ENCODE results near the gene USP17L17. TPM values are rescaled to one million over a fixed set of nuclear protein-coding genes. Genes with fewer than 3 reads are reported as not detected.

The USP17L17 gene, protein sequence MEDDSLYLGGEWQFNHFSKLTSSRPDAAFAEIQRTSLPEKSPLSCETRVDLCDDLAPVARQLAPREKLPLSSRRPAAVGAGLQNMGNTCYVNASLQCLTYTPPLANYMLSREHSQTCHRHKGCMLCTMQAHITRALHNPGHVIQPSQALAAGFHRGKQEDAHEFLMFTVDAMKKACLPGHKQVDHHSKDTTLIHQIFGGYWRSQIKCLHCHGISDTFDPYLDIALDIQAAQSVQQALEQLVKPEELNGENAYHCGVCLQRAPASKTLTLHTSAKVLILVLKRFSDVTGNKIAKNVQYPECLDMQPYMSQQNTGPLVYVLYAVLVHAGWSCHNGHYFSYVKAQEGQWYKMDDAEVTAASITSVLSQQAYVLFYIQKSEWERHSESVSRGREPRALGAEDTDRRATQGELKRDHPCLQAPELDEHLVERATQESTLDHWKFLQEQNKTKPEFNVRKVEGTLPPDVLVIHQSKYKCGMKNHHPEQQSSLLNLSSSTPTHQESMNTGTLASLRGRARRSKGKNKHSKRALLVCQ
- not detected in 2 replicates for total RNA-seq

GRCh38 chr4:9243579-9243978 lies at the start of gene USP17L17:
USP17L17 (plus strand) TSS chr4:9243879; CDS start chr4:9243879, 0 bp downstream.

DNA sequence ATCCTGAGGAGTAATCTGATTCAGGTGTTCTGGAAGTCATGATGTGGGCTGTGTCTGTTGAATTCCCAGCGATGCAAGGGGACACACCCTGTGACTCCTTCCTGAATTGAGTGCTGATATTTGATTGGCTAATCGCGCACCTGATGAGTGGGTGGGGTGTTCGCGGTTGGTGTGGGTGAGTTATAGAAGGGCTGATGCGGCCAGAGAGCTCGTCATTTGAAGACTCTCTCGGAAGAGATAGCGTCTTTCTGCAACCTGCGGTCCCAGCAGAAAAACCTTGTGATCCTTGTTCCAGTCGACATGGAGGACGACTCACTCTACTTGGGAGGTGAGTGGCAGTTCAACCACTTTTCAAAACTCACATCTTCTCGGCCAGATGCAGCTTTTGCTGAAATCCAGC lies 33.3 kb upstream of the USP17L17 start, which contains the start of gene USP17L10:
Gene USP17L10 (plus strand): TSS at position 301 of the 400 bp plus-strand sequence. CDS start 0 bp downstream, at position 301.

DNA sequence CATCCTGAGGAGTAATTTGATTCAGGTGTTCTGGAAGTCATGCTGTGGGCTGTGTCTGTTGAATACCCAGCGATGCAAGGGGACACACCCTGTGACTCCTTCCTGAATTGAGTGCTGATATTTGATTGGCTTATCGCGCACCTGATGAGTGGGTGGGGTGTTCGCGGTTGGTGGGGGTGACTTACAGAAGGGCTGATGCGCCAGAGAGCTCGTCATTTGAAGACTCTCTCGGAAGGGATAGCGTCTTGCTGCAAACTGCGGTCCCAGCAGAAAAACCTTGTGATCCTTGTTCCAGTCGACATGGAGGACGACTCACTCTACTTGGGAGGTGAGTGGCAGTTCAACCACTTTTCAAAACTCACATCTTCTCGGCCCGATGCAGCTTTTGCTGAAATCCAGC lies 28.6 kb upstream of the USP17L17 start, which contains the start of gene USP17L11:
Gene USP17L11 (plus strand): TSS at position 301 of the 400 bp plus-strand sequence. CDS start 0 bp downstream, at position 301.

DNA sequence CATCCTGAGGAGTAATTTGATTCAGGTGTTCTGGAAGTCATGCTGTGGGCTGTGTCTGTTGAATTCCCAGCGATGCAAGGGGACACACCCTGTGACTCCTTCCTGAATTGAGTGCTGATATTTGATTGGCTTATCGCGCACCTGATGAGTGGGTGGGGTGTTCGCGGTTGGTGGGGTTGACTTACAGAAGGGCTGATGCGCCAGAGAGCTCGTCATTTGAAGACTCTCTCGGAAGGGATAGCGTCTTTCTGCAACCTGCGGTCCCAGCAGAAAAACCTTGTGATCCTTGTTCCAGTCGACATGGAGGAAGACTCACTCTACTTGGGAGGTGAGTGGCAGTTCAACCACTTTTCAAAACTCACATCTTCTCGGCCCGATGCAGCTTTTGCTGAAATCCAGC lies 23.8 kb upstream of the USP17L17 start, which contains the start of gene USP17L12:
Gene USP17L12 (plus strand): TSS at position 301 of the 400 bp plus-strand sequence. CDS start 0 bp downstream, at position 301.

DNA sequence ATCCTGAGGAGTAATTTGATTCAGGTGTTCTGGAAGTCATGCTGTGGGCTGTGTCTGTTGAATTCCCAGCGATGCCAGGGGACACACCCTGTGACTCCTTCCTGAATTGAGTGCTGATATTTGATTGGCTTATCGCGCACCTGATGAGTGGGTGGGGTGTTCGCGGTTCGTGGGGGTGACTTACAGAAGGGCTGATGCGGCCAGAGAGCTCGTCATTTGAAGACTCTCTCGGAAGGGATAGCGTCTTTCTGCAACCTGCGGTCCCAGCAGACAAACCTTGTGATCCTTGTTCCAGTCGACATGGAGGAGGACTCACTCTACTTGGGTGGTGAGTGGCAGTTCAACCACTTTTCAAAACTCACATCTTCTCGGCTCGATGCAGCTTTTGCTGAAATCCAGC lies 19.1 kb upstream of the USP17L17 start, which contains the start of gene USP17L13:
Gene USP17L13 (plus strand): TSS at position 301 of the 400 bp plus-strand sequence. CDS start 0 bp downstream, at position 301.

GRCh38 chr4:9234085-9234484 lies 9.6 kb upstream of the USP17L17 start, which contains the start of gene USP17L15:
USP17L15 (plus strand) TSS chr4:9234385; CDS start chr4:9234385, 0 bp downstream.

GRCh38 chr4:9247953-9248680 lies 4.4 kb downstream of the USP17L17 start, which contains the start of gene USP17L18:
USP17L18 (plus strand) TSS chr4:9248630; CDS start chr4:9248630, 0 bp downstream.

GRCh38 chr4:9253078-9253477 lies 9.4 kb downstream of the USP17L17 start, which contains the start of gene USP17L19:
USP17L19 (plus strand) TSS chr4:9253378; CDS start chr4:9253378, 0 bp downstream.

DNA sequence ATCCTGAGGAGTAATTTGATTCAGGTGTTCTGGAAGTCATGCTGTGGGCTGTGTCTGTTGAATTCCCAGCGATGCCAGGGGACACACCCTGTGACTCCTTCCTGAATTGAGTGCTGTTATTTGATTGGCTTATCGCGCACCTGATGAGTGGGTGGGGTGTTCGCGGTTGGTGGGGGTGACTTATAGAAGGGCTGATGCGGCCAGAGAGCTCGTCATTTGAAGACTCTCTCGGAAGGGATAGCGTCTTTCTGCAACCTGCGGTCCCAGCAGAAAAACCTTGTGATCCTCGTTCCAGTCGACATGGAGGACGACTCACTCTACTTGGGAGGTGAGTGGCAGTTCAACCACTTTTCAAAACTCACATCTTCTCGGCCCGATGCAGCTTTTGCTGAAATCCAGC lies 14.1 kb downstream of the USP17L17 start, which contains the start of gene USP17L20:
Gene USP17L20 (plus strand): TSS at position 301 of the 400 bp plus-strand sequence. CDS start 0 bp downstream, at position 301.

DNA sequence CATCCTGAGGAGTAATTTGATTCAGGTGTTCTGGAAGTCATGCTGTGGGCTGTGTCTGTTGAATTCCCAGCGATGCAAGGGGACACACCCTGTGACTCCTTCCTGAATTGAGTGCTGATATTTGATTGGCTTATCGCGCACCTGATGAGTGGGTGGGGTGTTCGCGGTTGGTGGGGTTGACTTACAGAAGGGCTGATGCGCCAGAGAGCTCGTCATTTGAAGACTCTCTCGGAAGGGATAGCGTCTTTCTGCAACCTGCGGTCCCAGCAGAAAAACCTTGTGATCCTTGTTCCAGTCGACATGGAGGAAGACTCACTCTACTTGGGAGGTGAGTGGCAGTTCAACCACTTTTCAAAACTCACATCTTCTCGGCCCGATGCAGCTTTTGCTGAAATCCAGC lies 18.9 kb downstream of the USP17L17 start, which contains the start of gene USP17L21:
Gene USP17L21 (plus strand): TSS at position 301 of the 400 bp plus-strand sequence. CDS start 0 bp downstream, at position 301.

GRCh38 chr4:9267319-9267718 lies 23.6 kb downstream of the USP17L17 start, which contains the start of gene USP17L22:
USP17L22 (plus strand) TSS chr4:9267619; CDS start chr4:9267619, 0 bp downstream.

Other genes with a start within 250 kb of the USP17L17 start
- not detected in 2 replicates for gene FAM90A26, start 73.5 kb upstream of the USP17L17 start, total RNA-seq
- not detected in 2 replicates for gene USP17L10, start 33.2 kb upstream of the USP17L17 start, total RNA-seq
- not detected in 2 replicates for gene USP17L11, start 28.5 kb upstream of the USP17L17 start, total RNA-seq
- gene USP17L12, start 23.7 kb upstream of the USP17L17 start, total RNA-seq, result not detected in 2 replicates
- gene USP17L13, start 19.0 kb upstream of the USP17L17 start, total RNA-seq, result not detected in 2 replicates
- not detected in 2 replicates for gene USP17L15, start 9.5 kb upstream of the USP17L17 start, total RNA-seq
- not detected in 2 replicates for gene USP17L18, start 4.8 kb downstream of the USP17L17 start, total RNA-seq
- gene USP17L19, start 9.5 kb downstream of the USP17L17 start, total RNA-seq, result not detected in 2 replicates
- not detected in 2 replicates for gene USP17L20, start 14.2 kb downstream of the USP17L17 start, total RNA-seq
- not detected in 2 replicates for gene USP17L21, start 19.0 kb downstream of the USP17L17 start, total RNA-seq
- not detected in 2 replicates for gene USP17L22, start 23.7 kb downstream of the USP17L17 start, total RNA-seq
- gene USP17L24, start 81.3 kb downstream of the USP17L17 start, total RNA-seq, result not detected in 2 replicates
- not detected in 2 replicates for gene USP17L25, start 86.0 kb downstream of the USP17L17 start, total RNA-seq
- gene USP17L26, start 90.8 kb downstream of the USP17L17 start, total RNA-seq, result not detected in 2 replicates
- not detected in 2 replicates for gene USP17L5, start 95.5 kb downstream of the USP17L17 start, total RNA-seq
- gene USP17L27, start 100.3 kb downstream of the USP17L17 start, total RNA-seq, result not detected in 2 replicates
- not detected in 2 replicates for gene USP17L28, start 105.0 kb downstream of the USP17L17 start, total RNA-seq
- gene USP17L29, start 109.8 kb downstream of the USP17L17 start, total RNA-seq, result not detected in 2 replicates
- gene USP17L30, start 119.2 kb downstream of the USP17L17 start, total RNA-seq, result not detected in 2 replicates
- not detected in 2 replicates for gene DEFB131A, start 200.5 kb downstream of the USP17L17 start, total RNA-seq